Jurkat, Clone E6-1 (cell line): Measurements from ENCODE around the gene HHEX.

ENCODE experiments used
- DNase-seq: peaks from one replicate; pipeline ENCODE4 v3.0.0-alpha.2; 2011; ENCODE audit warnings: low read depth, low spot score
- H3K4me3 ChIP-seq: 2 replicates; pipeline ENCODE4 v1.5.1; 2011; ENCODE audit warnings: mild to moderate bottlenecking, low read length, control low read depth, moderate library complexity

HHEX gene

DNA sequence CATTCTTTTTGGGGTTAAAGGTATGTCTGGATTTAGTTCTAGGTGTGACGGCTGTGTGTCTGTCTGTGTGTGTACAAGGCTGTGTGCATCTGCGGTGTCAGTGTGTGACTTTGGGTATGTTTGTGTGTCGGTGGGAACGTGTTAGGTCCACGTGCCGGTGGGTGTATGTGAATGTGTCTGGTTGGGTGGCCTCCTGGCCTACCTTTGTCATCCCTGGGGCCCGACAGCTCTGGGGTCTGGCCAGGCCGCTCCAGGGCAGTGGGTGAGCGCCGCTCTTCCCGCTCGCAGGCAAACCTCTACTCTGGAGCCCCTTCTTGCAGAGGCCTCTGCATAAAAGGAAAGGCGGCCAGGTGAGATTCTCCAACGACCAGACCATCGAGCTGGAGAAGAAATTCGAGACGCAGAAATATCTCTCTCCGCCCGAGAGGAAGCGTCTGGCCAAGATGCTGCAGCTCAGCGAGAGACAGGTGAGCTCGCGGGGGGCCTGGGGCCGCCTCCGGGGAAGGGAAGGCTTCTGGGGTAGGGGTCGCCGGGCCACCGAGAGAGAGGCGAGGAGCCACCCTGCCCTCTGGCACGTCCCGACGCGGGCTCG, 2.4 kb downstream of the HHEX start:
- no peak overlapping the region for H3K4me3 ChIP-seq
- no peak for DNase-seq

DNA sequence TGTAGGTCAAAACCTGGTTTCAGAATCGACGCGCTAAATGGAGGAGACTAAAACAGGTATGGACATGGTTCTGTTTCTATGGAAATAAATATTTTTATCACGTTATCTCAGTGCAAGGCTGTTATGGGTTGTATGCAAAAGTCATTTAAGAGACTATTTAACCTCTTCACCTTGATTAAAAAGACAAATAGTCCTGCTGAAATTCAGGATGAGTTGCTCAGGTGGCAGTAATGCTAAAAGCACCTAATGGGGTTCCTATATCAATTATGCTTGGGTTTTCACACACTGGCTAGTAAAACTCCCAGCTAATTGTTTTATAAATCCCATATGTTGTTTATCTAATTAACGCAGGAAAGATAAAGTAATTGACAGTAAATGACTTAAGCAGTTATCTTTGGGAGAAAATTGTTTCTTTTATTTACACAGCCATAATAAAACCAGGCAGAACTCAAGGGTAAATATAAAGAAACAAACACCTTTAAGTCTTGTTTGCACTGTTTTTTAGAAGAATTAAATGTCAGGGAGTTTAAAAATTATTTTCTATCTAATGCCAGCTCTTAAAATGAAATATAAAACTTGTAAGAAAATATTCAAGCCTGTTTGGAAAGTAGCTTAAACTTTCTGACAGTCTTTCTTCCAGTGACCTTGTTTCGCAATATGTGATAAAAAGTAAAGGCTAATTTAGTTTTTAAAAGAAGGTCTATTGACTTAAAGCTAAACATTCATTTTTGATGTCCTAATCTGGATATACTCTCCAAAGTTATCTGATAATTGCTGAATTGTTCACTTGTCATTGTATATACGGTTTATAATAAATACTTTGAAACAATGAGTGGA, 3.2 kb downstream of the HHEX start:
- DNase-seq = no peak
- no peak overlapping the region for H3K4me3 ChIP-seq

DNA sequence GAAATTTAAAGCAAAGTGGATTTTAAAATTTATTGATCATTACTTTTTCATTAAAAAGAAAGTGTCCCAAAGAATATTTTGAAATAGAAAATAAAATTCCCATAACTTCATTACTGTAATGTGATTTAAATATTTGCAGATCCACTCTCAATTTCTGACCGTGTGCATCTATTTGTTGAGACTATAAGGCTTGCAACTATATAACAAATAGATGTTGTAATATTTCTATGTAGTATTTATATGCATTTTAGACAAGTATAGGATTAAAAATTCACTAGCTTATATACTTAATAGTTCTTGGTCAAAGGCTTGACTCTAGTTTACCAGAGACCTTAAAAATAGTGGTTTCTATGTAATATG, 3.8 kb downstream of the HHEX start:
- DNase-seq = no peak
- H3K4me3 ChIP-seq = no peak overlapping the region

DNA sequence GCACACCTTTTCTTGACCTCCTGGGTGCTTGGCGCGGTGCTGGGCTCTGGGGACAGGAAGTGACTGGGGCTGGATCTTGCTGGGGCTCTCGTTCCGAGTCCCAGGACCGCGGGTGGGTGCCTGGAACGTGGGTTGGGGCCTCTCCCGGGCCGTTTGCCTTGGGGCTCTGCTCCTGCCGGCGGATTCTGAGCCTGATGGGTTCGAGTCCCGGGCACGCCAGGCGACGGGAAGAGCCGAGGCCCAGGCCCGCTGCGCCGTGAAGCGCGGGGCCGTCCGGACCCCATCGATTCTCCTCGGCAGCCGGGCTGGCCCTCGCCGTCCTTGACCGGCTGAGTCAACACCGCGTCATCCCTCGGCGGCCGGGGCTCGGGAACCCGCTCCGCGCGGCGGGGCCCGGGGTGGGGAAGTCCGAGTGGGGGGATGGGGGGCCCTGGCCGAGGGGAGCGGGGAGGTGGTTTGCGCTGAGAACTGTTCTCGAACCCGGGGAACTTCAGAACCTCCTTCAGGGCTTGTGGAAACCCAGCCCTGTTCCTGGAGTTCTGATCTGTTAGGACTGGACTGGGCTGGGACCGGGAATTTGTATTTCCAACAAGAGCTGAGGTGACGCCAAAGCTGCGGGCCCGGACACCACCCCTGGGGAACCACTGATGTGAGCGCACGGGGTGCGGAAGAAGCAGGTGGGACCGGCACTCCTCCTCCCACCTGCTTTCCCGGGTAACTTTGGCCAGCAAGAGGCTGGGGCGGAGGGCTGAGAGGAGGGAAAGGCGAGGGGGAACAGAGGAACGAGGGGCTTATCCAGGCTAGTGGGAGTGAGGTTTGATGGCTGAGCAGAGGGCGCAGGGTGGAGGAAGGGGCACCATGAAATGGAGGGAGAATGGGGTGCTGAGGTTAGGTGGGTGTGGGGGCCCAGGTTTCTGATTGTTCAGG, 6.2 kb downstream of the HHEX start:
- H3K4me3 ChIP-seq = no peak overlapping the region
- no peak for DNase-seq

DNA sequence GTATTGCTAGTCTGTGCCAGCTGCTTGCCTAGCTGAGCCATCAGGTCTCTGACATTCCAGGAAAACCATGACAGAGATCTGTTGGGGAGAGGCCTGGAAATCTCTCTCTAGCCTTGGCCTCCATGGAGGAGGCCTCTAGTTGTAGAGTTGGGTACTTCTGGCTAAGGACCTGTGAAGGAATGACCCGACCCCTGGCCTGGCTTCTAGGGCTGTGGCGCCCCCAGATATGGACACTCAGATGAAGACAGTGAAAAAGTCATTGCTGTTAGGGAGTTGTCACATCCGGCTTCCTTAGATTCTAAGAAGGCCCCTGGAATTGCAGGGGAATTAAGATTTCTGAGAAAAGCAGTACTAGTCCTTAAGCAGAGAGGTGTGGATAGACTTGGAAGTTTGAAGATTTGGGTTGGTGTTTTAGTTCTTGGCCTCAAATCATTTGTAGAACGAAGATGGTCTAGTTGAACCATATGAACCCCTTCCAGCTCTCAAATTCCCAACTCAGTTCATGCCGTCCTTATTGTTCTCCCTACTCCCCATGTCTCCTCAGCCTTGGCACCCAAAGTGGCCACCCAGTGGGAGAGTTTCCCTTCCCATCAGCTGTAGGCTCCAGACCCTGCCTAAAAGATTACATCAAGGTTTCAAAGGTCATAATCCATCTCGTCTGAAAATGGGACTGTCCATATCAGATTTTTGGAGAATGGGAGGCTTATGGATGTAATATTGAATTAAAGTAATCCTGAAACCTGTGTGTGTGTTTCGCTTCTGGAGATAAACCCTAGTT, 7.0 kb downstream of the HHEX start:
- no peak for DNase-seq
- H3K4me3 ChIP-seq = no peak overlapping the region

DNA sequence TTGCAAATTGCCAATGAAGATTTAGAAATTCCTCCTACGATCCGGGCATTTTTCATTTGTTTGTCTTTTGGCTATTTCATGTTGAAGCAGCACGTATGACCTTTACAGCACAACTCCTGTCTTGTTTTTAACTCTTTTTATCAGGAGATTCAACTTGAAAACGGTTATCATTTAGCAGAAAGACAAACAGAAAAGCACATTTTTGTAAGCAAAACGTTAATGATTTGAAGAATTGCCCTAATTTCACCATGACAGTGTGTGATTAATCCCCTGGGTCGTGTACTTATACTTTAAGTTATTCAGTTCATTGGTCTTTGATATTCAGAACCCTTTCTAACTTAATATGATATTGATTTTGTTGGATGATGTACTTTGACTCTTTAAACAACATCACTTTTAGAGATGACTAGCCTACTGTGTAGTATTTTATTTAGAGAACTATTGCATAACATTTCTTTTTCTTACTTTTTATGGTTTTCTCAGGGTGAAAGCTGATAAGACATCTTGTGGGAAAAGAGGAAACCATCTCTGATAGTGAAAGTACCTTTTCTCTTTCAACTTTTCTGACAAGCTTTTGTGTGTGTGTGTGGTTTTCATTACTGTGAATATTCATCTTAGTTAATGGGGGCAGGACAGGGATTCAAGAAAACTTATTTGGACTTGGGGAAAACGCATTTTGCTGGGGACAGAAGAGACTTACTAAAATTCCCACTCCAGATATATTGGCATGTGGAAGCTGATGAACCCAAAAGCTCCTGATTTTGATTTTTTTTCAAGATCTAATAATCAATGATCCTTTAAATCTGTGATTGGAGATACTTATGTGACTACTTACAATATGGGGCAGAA, 8.1 kb downstream of the HHEX start:
- peak; percentile 81 for DNase-seq
- H3K4me3 ChIP-seq = no peak overlapping the region

DNA sequence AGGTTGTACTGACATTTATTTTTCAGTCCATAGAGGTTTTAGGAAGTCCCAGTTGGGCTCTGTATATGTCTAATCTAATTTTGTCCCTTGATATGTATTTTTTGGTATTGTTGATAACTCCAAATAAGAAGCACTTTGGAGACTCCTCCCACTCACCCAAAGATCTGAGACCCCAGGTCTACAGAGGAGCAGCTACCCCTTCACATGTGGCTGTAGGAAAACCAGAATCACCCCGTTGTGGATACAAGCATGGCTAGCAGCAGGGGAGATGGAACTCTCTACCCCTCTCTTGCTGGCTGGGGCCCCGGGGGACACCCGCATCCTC, 9.4 kb downstream of the HHEX start:
- no peak for DNase-seq
- H3K4me3 ChIP-seq = peak overlapping the region; percentile 56

DNA sequence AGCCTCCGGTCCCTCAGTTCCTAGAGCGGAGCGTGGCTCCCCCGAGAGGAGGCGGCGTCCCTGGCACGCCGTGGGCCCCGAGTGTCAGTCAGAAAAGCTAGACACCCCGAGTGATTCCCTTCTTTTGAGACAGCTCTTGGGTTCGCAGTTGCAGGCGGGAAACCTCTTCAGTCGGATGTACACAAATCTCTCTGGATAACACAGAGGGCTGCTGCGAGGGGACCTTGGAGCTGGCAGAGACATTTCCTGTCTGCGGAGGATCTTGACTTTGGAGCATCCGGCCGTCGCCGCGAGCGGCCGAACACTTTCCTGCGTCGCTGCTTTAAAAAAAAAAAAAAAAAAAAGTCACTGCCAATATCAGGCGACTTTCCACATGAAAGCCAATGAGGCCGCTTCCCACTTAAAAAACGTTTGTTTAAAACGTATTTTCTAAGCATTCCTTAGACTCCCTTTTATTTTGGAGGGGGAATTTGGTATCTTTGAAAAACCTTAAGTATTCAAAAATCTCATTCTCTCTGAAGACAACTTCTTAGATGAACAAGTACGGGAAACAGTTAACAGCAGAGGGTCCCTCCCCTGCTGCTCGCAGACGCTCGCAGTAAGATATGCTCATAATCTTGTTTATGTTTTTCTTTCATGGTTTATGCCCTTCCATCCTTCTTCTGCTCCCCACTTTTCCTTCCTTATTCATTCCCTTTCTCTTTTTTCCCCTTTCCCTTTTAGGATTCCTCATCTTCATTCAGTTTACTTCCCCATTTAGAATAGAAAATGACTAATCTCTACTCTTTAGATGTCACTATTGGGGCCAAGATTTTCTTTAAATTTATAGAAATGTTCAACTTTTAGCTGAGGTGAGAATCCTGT, 10.0 kb downstream of the HHEX start:
- DNase-seq = peak; percentile 64
- peak overlapping the region; percentile 56 for H3K4me3 ChIP-seq

DNA sequence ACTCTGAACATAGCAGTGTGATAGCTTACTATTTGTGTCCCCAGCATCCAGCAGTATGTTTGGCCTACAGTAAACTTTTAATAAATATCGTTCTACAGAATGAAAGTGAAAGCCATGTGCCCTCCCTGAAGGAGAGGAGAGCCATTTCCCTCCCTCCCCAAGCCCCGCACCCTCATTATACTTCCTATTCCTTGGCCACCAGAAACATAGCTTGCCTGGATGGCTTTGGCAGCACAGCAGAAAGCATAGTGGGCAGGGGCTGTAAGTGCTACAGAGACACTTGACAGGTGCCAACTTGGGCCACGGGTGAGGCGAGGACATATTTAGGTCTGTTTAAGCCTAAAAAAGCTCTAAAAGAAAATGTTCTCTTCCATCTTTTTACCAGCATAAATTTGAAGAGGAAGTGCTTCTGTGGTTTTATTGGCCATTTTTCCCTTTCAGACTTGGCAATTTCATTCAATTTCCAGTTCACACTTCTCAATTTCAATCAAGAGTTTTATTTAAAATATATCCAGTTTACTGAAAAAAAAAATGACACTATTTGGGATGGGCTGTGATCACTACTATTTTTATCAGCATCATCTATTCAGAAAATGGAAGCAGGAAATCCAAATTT, 12.7 kb downstream of the HHEX start:
- no peak overlapping the region for H3K4me3 ChIP-seq

DNA sequence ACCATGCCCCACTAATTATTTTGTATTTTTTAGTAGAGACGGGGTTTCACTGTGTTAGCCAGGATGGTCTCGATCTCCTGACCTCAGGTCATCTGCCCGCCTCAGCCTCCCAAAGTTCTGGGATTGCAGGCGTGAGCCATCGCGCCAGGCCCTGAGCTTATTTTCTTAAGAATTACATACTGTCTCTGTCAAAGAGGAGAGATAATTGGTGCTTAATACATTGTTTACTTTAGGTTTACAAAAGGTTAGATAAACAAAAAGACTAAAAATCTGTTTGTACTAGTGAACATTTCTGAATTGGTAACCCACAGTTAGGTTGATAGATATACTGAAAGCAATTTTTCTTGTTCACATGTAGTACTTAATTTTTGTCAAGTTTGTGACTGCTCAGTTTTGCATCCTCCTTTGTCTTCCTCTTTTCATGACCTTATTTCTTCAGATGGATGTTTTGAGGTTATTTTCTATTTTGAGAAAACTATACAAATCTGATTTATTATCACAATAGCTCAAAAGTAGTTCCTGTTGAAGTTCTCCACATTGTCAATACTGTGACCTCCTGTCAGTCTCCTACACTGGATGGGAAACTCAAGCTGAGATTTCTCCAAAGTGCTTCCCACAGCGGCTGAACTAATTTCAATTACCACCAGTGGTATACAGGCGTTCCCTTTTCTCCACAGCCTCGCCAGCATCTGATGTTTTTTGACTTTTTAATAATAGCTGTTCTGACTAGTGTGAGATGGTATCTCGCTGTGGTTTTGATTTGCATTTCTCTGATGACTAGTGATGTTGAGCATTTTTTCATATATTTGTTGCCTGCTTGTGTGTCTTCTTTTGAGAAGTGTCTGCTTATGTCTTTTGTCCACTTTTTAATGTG, 22.5 kb downstream of the HHEX start:
- DNase-seq = peak; percentile 21
- no peak overlapping the region for H3K4me3 ChIP-seq

More for the DNA sequence above, 12.7 kb downstream of the HHEX start:
- DNase-seq = no peak

DNA sequence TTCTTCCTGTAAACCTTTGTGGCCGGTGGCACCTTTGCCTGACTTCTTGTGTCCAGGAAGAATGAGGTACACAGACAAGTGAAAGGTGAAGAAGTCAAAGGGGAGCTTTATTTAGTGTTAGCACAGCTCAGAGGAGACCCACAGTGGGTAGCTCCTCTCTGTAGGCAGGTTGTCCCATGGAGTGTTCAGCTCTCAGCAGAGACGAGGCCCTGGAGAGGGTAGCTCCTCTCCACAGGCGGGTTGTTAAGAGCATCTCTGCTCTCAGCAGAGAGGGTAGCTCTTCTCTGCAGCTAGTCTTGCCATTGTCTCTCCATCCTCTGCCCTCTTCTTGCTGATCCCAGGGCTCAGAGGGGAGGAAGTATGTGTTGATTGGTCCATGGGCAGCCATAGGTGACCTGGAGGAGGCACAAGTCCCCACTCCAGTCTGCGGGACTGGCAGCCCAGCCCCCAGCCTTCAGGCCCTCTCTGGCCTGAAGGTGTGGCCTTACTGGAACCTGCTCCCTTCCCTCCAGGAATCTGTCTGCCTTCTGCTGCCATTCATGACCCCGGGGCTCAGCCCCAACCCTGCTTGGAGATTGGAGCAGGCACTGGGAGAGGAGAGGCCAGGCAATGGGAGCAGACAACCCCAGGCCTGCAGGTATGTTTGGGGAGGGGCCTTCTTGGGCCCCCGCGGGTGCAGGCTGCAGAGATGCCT, 24.5 kb downstream of the HHEX start:
- no peak overlapping the region for H3K4me3 ChIP-seq
- DNase-seq = no peak

DNA sequence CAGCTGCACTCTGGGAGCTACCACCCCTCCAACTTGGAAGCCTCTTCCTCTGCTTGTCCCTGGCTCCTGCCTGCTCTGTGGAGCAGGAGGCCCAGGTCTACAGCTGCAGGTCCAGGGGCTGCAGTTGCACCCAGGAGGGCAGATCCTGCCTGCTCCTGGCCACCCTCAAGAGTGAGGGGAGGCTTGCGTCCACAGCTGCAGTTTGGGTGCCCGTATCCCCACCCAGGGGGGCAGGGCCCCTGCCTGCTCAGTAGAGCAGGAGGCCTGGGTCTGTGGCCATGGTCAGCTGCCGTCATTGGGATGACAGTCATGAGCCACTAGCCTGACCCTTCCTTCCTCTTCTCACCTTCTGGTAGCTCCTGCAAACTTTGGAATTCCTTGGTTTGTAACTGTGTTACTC, 25.1 kb downstream of the HHEX start:
- no peak overlapping the region for H3K4me3 ChIP-seq
- DNase-seq = no peak

DNA sequence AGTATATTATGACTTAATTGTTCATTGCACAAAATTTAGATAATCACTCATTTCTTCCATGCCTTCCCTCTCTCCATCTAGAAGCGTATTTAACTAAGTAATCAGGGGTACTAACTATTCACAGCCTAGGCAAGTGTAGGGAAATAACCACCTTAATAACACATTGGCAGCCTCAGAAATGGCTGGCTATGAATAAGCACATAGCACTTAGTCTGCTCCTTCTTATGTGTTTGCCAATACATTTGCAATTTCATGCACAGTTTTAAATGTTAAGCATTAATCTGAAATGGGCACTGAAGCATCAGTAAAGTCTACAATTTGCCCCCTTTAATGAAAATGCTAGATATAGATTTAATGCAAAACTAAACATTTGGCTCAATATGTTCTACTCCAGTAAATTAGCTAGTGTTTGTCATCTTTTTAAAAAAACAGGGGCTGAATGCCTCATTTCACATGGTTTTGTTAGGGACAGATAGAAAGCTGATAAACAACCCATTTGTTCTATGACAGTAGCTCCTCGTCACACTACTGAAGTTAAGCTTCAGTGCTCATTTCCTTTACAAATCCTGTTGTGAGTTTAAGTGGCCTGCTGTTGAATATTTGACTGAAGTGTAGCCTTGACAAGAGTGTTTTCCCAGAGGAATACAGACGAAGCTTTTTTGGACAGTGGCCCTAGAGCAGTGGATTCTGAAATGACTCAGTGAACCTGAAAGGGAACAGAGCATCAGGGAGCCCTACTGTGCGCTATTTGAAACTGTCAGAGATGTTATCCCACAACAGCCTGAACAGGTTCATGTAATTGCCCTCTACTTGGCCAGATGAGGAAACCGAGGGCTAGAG, 30.5 kb downstream of the HHEX start:
- no peak for DNase-seq
- no peak overlapping the region for H3K4me3 ChIP-seq

DNA sequence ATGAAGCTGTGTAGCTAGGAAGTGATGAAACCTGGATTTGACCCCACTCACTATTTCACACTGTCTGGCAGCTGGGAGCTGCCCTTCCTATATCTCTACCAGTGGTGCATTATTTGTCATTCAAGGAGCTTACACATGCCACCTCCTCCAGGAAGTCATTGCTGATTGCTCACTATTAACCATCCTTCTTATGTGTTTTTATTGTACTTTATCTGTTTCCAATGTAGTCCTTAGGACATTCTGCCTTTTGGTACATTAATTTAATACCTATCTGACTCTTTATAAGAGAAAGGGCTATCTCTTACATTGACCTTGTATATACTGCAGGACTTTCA, 31.0 kb downstream of the HHEX start:
- DNase-seq = no peak
- H3K4me3 ChIP-seq = no peak overlapping the region

DNA sequence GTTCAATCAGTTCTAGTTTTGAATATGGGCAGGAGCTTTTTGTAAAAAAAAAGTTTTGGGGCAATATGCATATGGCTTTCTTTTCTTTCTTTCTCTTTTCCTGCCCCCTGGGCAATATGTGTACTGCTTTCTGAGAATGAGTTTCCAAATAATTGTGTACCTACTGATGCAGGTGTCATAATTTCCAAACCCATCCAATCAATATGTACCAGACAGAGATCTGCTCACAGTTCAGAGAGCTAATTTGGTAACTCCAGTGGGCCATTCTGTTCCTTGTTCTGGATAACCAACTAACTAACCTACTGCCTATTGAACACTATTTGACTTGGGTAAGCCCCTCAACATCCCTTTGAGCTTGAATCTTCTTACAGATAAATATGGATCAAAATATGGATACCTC, 32.6 kb downstream of the HHEX start:
- no peak overlapping the region for H3K4me3 ChIP-seq
- DNase-seq = no peak
